GM10248 (cell line): Measurements from ENCODE around the gene BAIAP2.

Experiments
- CTCF ChIA-PET: fragments of 300-600 bp; sonication (Branson Sonifier 250); formaldehyde crosslinking; extraction: SDS; loops from one replicate; lab custom pipeline; 2021; ENCODE audit warnings: antibody characterized with exemption; lab: Yijun Ruan, JAX
- POLR2A ChIA-PET: fragments of 350-650 bp; sonication (Branson Sonifier 250); formaldehyde crosslinking; extraction: SDS; loops from one replicate; lab custom pipeline; 2020; ENCODE audit warnings: antibody characterized with exemption; lab: Yijun Ruan, JAX
- DNase-seq: peaks from one replicate; pipeline ENCODE4 v3.0.0; 2012; ENCODE audit errors: extremely low spot score
- CTCF ChIP-seq: IDR thresholded peaks from 2 replicates; pipeline ENCODE4 v1.5.1; 2012; ENCODE audit warnings: mild to moderate bottlenecking, low read depth; ENCODE audit errors: extremely low read depth, missing control alignments, control extremely low read depth

BAIAP2 gene

GRCh38 chr17:81049973-81050551 is 15.1 kb downstream of the BAIAP2 start:
- ChIA-PET POLR2A (no interaction called here), CTCF (interaction anchor here (1.8 kb wide), 1 partner anchor 26 kb away, joined by 5 read pairs; no protein-coding TSS in a partner anchor)
- DNase-seq: no peak
- no peak for TF ChIP-seq CTCF

GRCh38 chr17:81050645-81051625 is 16.0 kb downstream of the BAIAP2 start:
- CTCF ChIA-PET: interaction anchor here (1.3 kb wide), 1 partner anchor 51 kb away, joined by 5 read pairs; no protein-coding TSS in a partner anchor
- POLR2A ChIA-PET: no interaction called here
- no peak for TF ChIP-seq CTCF
- DNase-seq: no peak

- ChIA-PET CTCF (no interaction called here), POLR2A (interaction anchor here (0.6 kb wide), 1 partner anchor 21 kb away, joined by 4 read pairs; no protein-coding TSS in a partner anchor)
Measured at GRCh38 chr17:81052199-81052997, 17.4 kb downstream of the BAIAP2 start.

GRCh38 chr17:81053041-81053970 is 18.4 kb downstream of the BAIAP2 start:
- TF ChIP-seq CTCF: no peak
- ChIA-PET POLR2A (interaction anchor here (0.6 kb wide), 1 partner anchor 22 kb away, joined by 4 read pairs; no protein-coding TSS in a partner anchor), CTCF (no interaction called here)
- no peak for DNase-seq

More at GRCh38 chr17:81052199-81052997, 17.4 kb downstream of the BAIAP2 start:
- no peak for TF ChIP-seq CTCF
- no peak for DNase-seq

GRCh38 chr17:81054308-81054707 is 19.4 kb downstream of the BAIAP2 start:
- ChIA-PET CTCF (no interaction called here), POLR2A (interaction anchor here (0.5 kb wide), 1 partner anchor 86 kb away, joined by 5 read pairs; no protein-coding TSS in a partner anchor)

More at GRCh38 chr17:81054308-81054707, 19.4 kb downstream of the BAIAP2 start:
- TF ChIP-seq CTCF: no peak
- no peak for DNase-seq
